ENCODE measurements around the gene SH3RF3.

Gene SH3RF3

GRCh38 chr2:109247340-109247739 lies 118.3 kb downstream of the SH3RF3 start:
- no peak for DNase-seq

GRCh38 chr2:109247812-109248211 lies 118.8 kb downstream of the SH3RF3 start:
- DNase-seq, result no peak

- no peak for DNase-seq
Measured at GRCh38 chr2:109248590-109248989, 119.6 kb downstream of the SH3RF3 start.

- DNase-seq, result no peak
Measured at GRCh38 chr2:109253217-109253616, 124.2 kb downstream of the SH3RF3 start.

GRCh38 chr2:109254174-109254904 lies 125.3 kb downstream of the SH3RF3 start:
- no peak for DNase-seq

- DNase-seq, result no peak
Measured at GRCh38 chr2:109255654-109256053, 126.6 kb downstream of the SH3RF3 start.

GRCh38 chr2:109256111-109256510 lies 127.1 kb downstream of the SH3RF3 start:
- DNase-seq, result no peak

GRCh38 chr2:109256921-109257320 lies 127.9 kb downstream of the SH3RF3 start:
- DNase-seq, result no peak

- no peak for DNase-seq
Measured at GRCh38 chr2:109257653-109258052, 128.6 kb downstream of the SH3RF3 start.

- no peak for DNase-seq
Measured at GRCh38 chr2:109258376-109258775, 129.4 kb downstream of the SH3RF3 start.

GRCh38 chr2:109258905-109259540 lies 130.0 kb downstream of the SH3RF3 start:
- no peak for DNase-seq

- DNase-seq, result no peak
Measured at GRCh38 chr2:109259671-109260070, 130.7 kb downstream of the SH3RF3 start.

- DNase-seq, result no peak
Measured at GRCh38 chr2:109260116-109260855, 131.3 kb downstream of the SH3RF3 start.

- no peak for DNase-seq
Measured at GRCh38 chr2:109260886-109261700, 132.1 kb downstream of the SH3RF3 start.

- no peak for DNase-seq
Measured at GRCh38 chr2:109261906-109262631, 133.1 kb downstream of the SH3RF3 start.

GRCh38 chr2:109264595-109265328 lies 135.8 kb downstream of the SH3RF3 start:
- DNase-seq, result no peak

GRCh38 chr2:109265369-109265768 lies 136.4 kb downstream of the SH3RF3 start:
- no peak for DNase-seq

- no peak for DNase-seq
Measured at GRCh38 chr2:109265953-109266352, 136.9 kb downstream of the SH3RF3 start.

- no peak for DNase-seq
Measured at GRCh38 chr2:109266496-109266895, 137.5 kb downstream of the SH3RF3 start.

- DNase-seq, result no peak
Measured at GRCh38 chr2:109266998-109267854, 138.2 kb downstream of the SH3RF3 start.

GRCh38 chr2:109268916-109269315 lies 139.9 kb downstream of the SH3RF3 start:
- no peak for DNase-seq

Data from activated CD4-positive, alpha-beta T cell treated with anti-CD3 and anti-CD28 coated beads, Interleukin-2, amount 50 U/mL, for 4 hours (primary cell).